Endothelial cell of umbilical vein (primary cell): ENCODE results near the gene MED12L. TPM values are rescaled to one million over a fixed set of nuclear protein-coding genes. Genes with fewer than 3 reads are reported as not detected.

Source experiments
- BruUV-seq: library from RNA; stranded (reverse); fragments of 400-500 nt; replicated peaks from 2 replicates; lab custom pipeline; 2021; lab: Mats Ljungman, UMichigan
- CTCF ChIA-PET: fragments of 300-600, 350-600 bp; sonication (Branson Sonifier 250); formaldehyde crosslinking; loops from one replicate; lab custom pipeline; 2021; ENCODE audit warnings: antibody characterized with exemption, inconsistent platforms; lab: Charles Lee
- POLR2A ChIA-PET: fragments of 300-600, 350-600 bp; sonication (Branson Sonifier 250); formaldehyde crosslinking; loops from one replicate; lab custom pipeline; 2021; ENCODE audit warnings: antibody characterized with exemption, inconsistent platforms; lab: Charles Lee
- DNase-seq: peaks from one replicate; pipeline ENCODE4 v3.0.0-alpha.2; 2011; ENCODE audit warnings: low read depth, low spot score
- FAIRE-seq: peaks from 2 replicates; lab custom pipeline; 2011; peaks lifted over from hg19 to GRCh38; lab: Jason Lieb, UNC
- H2AFZ ChIP-seq: 2 replicates; pipeline ENCODE4 v1.6.0; 2012; ENCODE audit warnings: low read depth, low read length, control low read depth, inconsistent platforms
- H3K27ac ChIP-seq: 2 replicates; pipeline ENCODE4 v1.5.1; 2011; ENCODE audit warnings: low read depth, mild to moderate bottlenecking, control low read depth, low read length, moderate library complexity; ENCODE audit not compliant: insufficient read depth
- H3K27me3 ChIP-seq, 2 experiments: 2 replicates each; pipeline versions ENCODE4 v1.6.0 to v1.6.1; 2011; ENCODE audit warnings: low read length in 2 of 2, mixed read lengths in 1 of 2; ENCODE audit not compliant: control insufficient read depth in 2 of 2, insufficient read depth in 2 of 2
- H3K36me3 ChIP-seq, 2 experiments: 2 replicates in 1 of 2; 3 replicates in 1 of 2; pipeline ENCODE4 v1.5.1; 2011; ENCODE audit warnings: low read length in 2 of 2, mild to moderate bottlenecking in 1 of 2, moderate library complexity in 1 of 2; ENCODE audit not compliant: control insufficient read depth in 2 of 2, insufficient read depth in 2 of 2; ENCODE audit errors: extremely low read depth in 1 of 2
- H3K4me1 ChIP-seq: 3 replicates; pipeline ENCODE4 v1.5.1; 2011; ENCODE audit warnings: mild to moderate bottlenecking, low read length; ENCODE audit not compliant: control insufficient read depth, insufficient read depth; ENCODE audit errors: extremely low read depth
- H3K4me2 ChIP-seq: 2 replicates; pipeline ENCODE4 v1.6.1; 2011; ENCODE audit warnings: low read length, control low read depth, mixed read lengths; ENCODE audit not compliant: insufficient read depth
- H3K4me3 ChIP-seq, 3 experiments: fragments of 200-600 bp in 1 of 3; sonication (generic), shearing (Covaris generic) in 1 of 3; replicated peaks in 1 of 3; 2 replicates each; pipeline ENCODE4 v1.5.1; 2011 to 2016; ENCODE audit warnings: control low read depth in 3 of 3, low read length in 3 of 3, mild to moderate bottlenecking in 2 of 3, inconsistent platforms in 1 of 3, low read depth in 1 of 3, moderate library complexity in 1 of 3; ENCODE audit not compliant: insufficient read depth in 1 of 3
- H3K79me2 ChIP-seq: 2 replicates; pipeline ENCODE4 v1.6.0; 2012; ENCODE audit warnings: low read length, inconsistent platforms; ENCODE audit not compliant: control insufficient read depth, insufficient read depth
- H3K9ac ChIP-seq: replicated peaks from 2 replicates; pipeline ENCODE3; 2011; ENCODE audit warnings: low read length, control low read depth; ENCODE audit not compliant: insufficient read depth; ENCODE audit errors: extremely low read depth
- H3K9me1 ChIP-seq: replicated peaks from 3 replicates; pipeline ENCODE4 v1.6.0; 2011; ENCODE audit warnings: mild to moderate bottlenecking, low read length; ENCODE audit not compliant: control insufficient read depth, insufficient read depth; ENCODE audit errors: extremely low read depth
- H3K9me3 ChIP-seq: replicated peaks from 2 replicates; pipeline ENCODE4 v1.5.1; 2012; ENCODE audit warnings: low read length, inconsistent platforms; ENCODE audit not compliant: control insufficient read depth, insufficient read depth
- H4K20me1 ChIP-seq: replicated peaks from 2 replicates; pipeline ENCODE3; 2011; ENCODE audit warnings: mild to moderate bottlenecking, low read length; ENCODE audit not compliant: control insufficient read depth, insufficient read depth; ENCODE audit errors: extremely low read depth
- MYC ChIP-seq: IDR thresholded peaks from one replicate; pipeline ENCODE4 v1.6.1; 2011; ENCODE audit warnings: mild to moderate bottlenecking, low read depth, low read length
- dilution Hi-C: fragments of 300-500 bp; cut with MboI; formaldehyde crosslinking; loops from one replicate; pipeline ENCODE4 v1.15.0; 2019; ENCODE audit warnings: low sequenced_read_pairs; ENCODE audit not compliant: extremely low pct_ligation_motif_present
- intact Hi-C: fragments of 100-400 bp; cut with micrococcal nuclease; formaldehyde crosslinking; loops from one replicate; pipeline ENCODE4 v1.10.0; 2022
- polyA plus RNA-seq, 4 experiments: library from polyadenylated mRNA; depleted of rRNA in 3 of 4; stranded (reverse) in 3 of 4; unstranded in 1 of 4; fragments of >200 nt; gene quantifications; 2 replicates each; pipeline versions ENCODE4 v1.2.1 to v1.2.3, GENCODE V29; 2011 to 2012; ENCODE audit warnings: missing spikeins in 1 of 4
- total RNA-seq: library from RNA; stranded (reverse); gene quantifications from 2 replicates; pipeline ENCODE4 v1.2.3, GENCODE V29; 2021

Gene MED12L
- total and polyA plus RNA-seq, 2 donors (not counting 3 experiments of a cell fraction or from before 2014, with no cell fraction given), result 0.03 to 0.27 TPM

DNA sequence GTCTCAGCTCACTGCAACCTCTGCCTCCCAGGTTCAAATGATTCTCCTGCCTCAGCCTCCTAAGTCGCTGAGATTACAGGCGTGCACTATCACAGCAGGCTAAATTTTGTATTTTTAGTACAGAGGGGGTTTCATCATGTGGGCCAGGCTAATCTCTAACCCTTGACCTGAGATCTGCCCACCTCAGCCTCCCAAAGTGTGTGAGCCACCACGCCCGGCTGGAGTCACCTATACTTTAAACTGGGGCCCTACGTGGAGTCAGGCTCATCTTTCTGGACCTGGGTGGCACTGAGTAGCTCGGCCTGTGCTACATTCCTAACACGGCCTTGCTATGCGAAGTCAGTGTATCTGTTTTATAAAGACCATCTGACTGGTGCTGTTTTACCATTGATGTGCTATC is 111.8 kb downstream of the MED12L start:
- POLR2A ChIA-PET, result no interaction called here
- no peaks in the 10 kb centered on the region for H3K4me1 ChIP-seq

DNA sequence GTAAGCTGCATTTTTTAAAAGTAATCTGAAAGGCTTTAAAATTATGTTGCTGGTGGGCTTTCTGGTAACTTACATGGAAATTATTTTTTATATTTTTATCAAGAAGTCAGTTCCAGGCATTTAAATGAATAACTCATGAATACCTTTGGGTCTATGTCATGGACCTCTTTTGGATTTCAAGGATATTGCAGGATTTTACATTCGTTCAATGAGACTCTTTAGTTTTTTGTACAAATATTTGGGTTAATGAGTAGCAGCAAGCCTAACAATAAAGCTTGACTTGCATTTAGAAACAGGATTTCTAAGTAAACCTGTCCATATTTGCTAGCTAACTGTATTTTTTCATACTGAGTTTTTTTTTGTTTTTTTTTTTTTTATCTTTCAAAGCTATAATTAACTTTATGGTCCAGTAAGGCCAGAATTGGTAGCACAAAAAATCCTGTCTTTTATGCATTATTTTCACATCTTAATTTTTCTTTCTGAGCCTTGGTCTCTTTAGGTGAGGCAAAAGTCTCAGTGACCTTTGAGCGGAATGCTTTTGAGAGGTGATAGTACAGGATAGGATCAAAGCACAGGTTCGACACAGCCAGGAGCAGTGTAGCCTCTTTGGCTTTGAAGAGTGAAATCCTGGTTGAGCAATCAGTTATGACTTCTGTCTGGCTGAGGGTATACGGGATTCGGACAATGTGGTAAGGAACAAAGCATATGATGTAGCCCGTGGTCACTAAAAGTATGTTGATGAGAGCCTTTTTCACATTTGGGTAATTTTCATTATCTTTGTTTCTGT is 112.7 kb downstream of the MED12L start:
- no peak overlapping the region for H3K27ac ChIP-seq
- H2AFZ ChIP-seq, result no peak overlapping the region
- DNase-seq, result no peak
- no peaks in the 10 kb centered on the region for H4K20me1 ChIP-seq
- POLR2A ChIA-PET, result no interaction called here
- H3K36me3 ChIP-seq, result no peaks in the 10 kb centered on the region
- dilution Hi-C loops (no loop called here), intact Hi-C loops (no loop called here)
- H3K4me3 ChIP-seq, result no peak overlapping the region
- no peak for TF ChIP-seq MYC
- no peaks in the 10 kb centered on the region for H3K79me2 ChIP-seq
- H3K4me1 ChIP-seq, result no peaks in the 10 kb centered on the region
- no TSS peak for BruUV-seq
- H3K27me3 ChIP-seq, result no peaks in the 10 kb centered on the region
- H3K9me3 ChIP-seq, result no peaks in the 10 kb centered on the region
- CTCF ChIA-PET, result interaction anchor here (3.1 kb wide), 1 partner anchor 30 kb away, joined by 11 read pairs; no protein-coding TSS in a partner anchor
- FAIRE-seq, result no peak
- H3K4me2 ChIP-seq, result no peak overlapping the region
- H3K9ac ChIP-seq, result no peak overlapping the region
- no peaks in the 10 kb centered on the region for H3K9me1 ChIP-seq

More for the DNA sequence above, 111.8 kb downstream of the MED12L start:
- FAIRE-seq (no peak), DNase-seq (no peak)
- Histone ChIP-seq H4K20me1 (no peaks in the 10 kb centered on the region), H3K36me3 (no peaks in the 10 kb centered on the region), H3K79me2 (no peaks in the 10 kb centered on the region), H2AFZ (no peak overlapping the region), H3K9me3 (no peaks in the 10 kb centered on the region), H3K27ac (no peak overlapping the region), H3K9ac (no peak overlapping the region), H3K9me1 (no peaks in the 10 kb centered on the region), H3K27me3 (no peaks in the 10 kb centered on the region), H3K4me3 (no peak overlapping the region), H3K4me2 (no peak overlapping the region)
- CTCF ChIA-PET, result interaction anchor here (1.3 to 3.1 kb wide), 3 partner anchors 10 to 130 kb away, joined by 3 to 11 read pairs (median 6); no protein-coding TSS in a partner anchor
- intact Hi-C loops, result no loop called here
- TF ChIP-seq MYC, result no peak
- dilution Hi-C loops, result no loop called here
- BruUV-seq, result no TSS peak
